Measurements from ENCODE around the gene USP53. TPM values are rescaled to one million over a fixed set of nuclear protein-coding genes. Genes with fewer than 3 reads are reported as not detected.

The USP53 gene
- total RNA-seq, 2 experiments from 2014 or later = 13.3 to 15.1 TPM

DNA sequence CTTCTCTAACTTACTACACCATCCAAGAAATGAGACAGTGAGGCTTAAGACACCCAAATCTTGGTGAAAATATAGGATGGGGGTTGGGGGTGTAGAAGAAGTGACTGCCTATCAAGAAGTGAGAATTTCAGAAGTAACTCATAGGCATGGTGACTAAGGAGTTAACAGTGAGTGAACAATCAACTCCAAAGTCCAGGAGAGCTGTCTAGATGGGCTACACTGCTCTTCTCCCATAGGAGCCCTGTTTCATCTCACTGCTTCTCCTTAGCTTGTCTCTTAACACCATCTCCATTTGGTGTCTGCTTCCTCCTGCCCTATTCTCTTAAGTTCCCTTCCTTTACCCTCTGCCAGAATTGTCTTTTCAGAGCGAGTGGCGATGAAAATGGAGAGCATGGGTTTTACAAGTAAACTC is 86.8 kb downstream of the USP53 start:
- Mint-ChIP-seq H3K36me3 (peaks cover 37% of the 10 kb centered on the region), H3K4me1 (peaks cover 31% of the 10 kb centered on the region), H3K27me3 (no peaks in the 10 kb centered on the region), H3K9me3 (peaks cover 2% of the 10 kb centered on the region), H3K27ac (peak overlapping the region; percentile 94), H3K4me3 (peak overlapping the region; percentile 95)
- POLR2A ChIA-PET = interaction anchor here (1.4 to 2.6 kb wide), 4 partner anchors 11 to 155 kb away, joined by 3 to 39 read pairs (median 11); partner anchors contain the start of gene USP53
- DNase-seq (no peak), ATAC-seq (ENCODE audit: low read depth) (no peak)

DNA sequence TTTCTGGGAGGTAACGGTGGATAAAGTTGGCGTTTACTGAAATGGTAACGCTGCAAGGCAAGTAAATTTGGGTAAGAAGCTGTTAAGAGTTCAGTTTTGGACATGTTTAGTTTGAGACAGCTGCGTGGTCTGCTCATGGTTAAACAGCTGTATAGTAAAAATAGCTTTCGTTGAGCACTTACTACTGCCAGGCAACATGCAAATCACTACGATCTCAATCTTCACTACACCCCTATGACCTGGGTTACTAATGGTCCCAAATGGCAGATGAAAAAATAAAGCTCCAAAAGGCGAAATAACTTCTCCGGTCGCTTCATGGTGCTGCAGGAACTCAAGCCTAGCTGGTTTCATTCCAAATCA is 87.2 kb downstream of the USP53 start:
- peaks cover 37% of the 10 kb centered on the region for H3K36me3 Mint-ChIP-seq
- ATAC-seq (ENCODE audit: low read depth) (no peak), DNase-seq (no peak)
- peak overlapping the region; percentile 95 for H3K4me3 Mint-ChIP-seq
- no peaks in the 10 kb centered on the region for H3K27me3 Mint-ChIP-seq
- H3K27ac Mint-ChIP-seq = peak overlapping the region; percentile 94
- peaks cover 31% of the 10 kb centered on the region for H3K4me1 Mint-ChIP-seq
- POLR2A ChIA-PET = interaction anchor here (1.4 to 2.6 kb wide), 4 partner anchors 11 to 155 kb away, joined by 3 to 39 read pairs (median 11); partner anchors contain the start of gene USP53
- H3K9me3 Mint-ChIP-seq = peaks cover 2% of the 10 kb centered on the region

DNA sequence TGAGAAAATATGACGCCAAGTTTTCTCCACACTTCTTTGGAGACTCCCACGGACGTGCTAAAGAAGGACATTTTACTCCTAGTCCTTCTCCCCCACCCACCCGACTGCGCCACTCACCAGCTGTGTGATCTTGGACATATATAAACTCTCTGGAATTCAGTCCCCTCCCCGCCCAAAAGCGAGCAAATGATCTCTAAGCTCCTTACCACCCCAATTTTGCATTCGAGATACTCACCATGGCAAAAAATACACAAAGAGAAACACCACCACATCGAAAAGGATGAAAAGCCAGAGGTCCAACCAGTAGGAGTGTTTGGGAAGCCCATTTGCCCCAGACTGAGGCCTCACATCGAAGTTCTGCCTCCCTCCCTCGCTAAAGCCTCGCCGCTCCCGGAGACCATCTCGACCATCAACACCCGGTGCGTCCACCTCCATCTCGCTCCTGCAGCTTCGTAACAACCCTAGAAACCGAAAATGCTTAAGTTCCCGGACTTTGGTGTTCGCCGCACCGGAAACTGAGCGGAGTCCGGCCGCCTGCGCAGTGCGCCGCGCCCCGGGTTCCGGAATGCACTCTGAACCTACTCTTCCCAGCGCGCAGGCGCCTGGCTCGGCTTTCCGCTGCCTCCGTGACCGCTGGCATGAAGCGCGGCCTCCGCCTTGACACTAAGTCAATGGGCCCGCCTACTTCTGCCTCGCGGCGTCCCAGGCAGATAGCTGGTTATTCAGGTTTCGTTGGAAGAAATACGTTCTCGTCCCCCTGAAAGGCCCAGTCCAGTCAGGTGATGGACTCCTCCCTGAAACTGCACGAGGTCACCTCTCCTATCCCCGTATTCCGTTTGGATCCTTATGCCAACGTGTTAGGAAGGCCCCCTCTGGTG is 87.8 kb downstream of the USP53 start:
- peaks cover under 1% of the 10 kb centered on the region for H3K27me3 Mint-ChIP-seq
- peak overlapping the region; percentile 94 for H3K27ac Mint-ChIP-seq
- peak; percentile 92 for DNase-seq
- peak overlapping the region; percentile 95 for H3K4me3 Mint-ChIP-seq
- H3K4me1 Mint-ChIP-seq = peaks cover 31% of the 10 kb centered on the region
- peak; percentile 99 for ATAC-seq (ENCODE audit: low read depth)
- peaks cover 2% of the 10 kb centered on the region for H3K9me3 Mint-ChIP-seq
- peaks cover 37% of the 10 kb centered on the region for H3K36me3 Mint-ChIP-seq
- POLR2A ChIA-PET = interaction anchor here (0.9 to 2.6 kb wide), 5 partner anchors 10 to 258 kb away, joined by 3 to 39 read pairs (median 5); partner anchors contain the start of gene USP53

DNA sequence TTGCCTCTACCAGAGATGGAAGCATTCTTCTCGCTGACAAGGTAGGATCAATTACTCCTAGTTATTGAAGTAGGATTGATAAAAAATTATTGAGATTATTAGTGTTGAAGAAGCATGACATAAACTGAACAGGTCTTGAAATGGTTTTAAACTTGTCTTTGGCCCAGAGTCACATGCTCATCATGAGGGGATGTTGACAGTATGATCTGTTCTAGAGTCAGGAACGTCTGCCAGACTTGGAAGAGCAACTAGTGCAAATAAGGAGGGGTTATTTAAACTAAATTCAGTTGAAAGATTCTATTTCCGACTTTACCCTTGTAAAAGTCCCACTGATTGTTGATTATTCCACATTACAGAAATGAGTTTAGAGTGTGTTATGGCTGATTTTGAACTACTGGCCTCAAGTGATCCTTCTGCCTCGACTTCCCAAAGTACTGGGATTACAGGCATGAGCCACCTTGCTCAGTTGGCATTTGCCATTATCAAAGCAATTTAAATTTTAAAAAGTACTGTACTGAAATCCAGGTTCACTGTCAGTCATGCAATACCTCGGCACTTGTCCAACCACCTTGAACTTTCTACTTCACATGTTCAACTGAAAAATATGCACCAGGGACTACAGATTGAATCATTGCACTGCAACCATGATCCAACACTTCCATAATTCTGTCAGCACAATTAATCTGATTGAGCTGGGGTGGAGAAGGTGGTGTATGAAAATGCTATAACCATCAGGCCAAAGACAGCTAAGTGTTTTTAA is 89.7 kb downstream of the USP53 start:
- DNase-seq (no peak), ATAC-seq (ENCODE audit: low read depth) (no peak)
- Mint-ChIP-seq H3K4me3 (peak overlapping the region; percentile 95), H3K4me1 (peaks cover 29% of the 10 kb centered on the region), H3K27ac (no peak overlapping the region), H3K36me3 (peaks cover 24% of the 10 kb centered on the region), H3K9me3 (peaks cover 2% of the 10 kb centered on the region), H3K27me3 (peaks cover 6% of the 10 kb centered on the region)
- POLR2A ChIA-PET = no interaction called here

DNA sequence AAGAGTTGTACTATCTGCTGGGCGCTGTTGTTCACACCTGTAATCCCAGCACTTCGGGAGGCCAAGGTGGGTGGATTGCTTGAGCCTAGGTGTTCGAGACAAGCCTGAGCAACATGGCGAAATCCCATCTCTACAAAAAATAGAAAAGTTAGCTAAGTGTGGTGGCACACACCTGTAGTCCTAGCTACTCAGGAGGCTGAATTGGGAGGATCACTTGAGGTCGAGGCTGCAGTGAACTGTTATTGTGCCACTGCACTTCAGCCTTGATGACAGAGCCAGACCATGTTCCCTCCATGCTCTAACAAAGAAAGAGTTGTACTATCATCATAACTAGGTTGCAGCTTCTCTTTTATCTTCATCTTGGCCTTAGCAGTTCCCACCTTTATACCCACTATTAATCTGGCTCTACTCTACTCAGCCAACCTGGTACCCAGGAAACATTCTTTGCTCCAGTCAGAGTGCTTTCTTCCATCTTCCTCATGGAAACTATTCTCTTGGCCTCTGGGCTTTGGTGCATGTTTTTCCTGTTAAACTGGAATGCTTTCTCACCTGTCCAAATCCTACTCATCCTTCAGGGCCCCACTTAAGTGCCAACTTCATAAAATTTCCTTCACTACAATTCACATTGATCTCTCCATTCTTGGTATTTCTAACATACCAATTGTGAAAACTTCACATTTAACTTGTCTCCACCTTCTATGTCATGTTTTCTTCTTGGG is 91.2 kb downstream of the USP53 start:
- Mint-ChIP-seq H3K4me1 (peaks cover 21% of the 10 kb centered on the region), H3K27ac (no peak overlapping the region), H3K9me3 (peaks cover 2% of the 10 kb centered on the region), H3K36me3 (peaks cover 14% of the 10 kb centered on the region), H3K4me3 (no peak overlapping the region), H3K27me3 (peaks cover 6% of the 10 kb centered on the region)
- POLR2A ChIA-PET = no interaction called here
- ATAC-seq (ENCODE audit: low read depth) (no peak), DNase-seq (no peak)

DNA sequence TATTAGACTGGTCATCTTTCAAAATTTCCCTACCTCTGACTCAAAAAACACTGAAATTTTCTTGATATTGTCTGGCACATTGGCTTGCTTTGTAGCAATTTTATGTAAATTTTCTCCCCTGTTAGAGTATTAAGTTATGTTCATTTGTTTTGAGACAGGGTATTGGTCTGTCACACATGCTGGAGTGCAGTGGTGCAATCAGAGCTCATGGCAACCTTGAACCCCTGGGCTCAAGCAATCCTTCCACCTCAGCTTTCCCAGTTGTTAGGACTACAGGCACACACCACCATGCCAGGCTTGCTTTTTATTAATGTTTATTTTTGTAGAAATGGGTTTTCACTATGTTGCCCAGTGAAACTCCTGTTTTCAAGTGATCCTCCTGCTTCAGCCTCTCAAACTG is 91.9 kb downstream of the USP53 start:
- POLR2A ChIA-PET = no interaction called here
- peaks cover 8% of the 10 kb centered on the region for H3K36me3 Mint-ChIP-seq
- no peak for ATAC-seq (ENCODE audit: low read depth)
- H3K9me3 Mint-ChIP-seq = peaks cover 2% of the 10 kb centered on the region
- H3K4me3 Mint-ChIP-seq = no peak overlapping the region
- H3K27me3 Mint-ChIP-seq = peaks cover 7% of the 10 kb centered on the region
- no peak for DNase-seq
- H3K27ac Mint-ChIP-seq = no peak overlapping the region
- peaks cover 16% of the 10 kb centered on the region for H3K4me1 Mint-ChIP-seq

DNA sequence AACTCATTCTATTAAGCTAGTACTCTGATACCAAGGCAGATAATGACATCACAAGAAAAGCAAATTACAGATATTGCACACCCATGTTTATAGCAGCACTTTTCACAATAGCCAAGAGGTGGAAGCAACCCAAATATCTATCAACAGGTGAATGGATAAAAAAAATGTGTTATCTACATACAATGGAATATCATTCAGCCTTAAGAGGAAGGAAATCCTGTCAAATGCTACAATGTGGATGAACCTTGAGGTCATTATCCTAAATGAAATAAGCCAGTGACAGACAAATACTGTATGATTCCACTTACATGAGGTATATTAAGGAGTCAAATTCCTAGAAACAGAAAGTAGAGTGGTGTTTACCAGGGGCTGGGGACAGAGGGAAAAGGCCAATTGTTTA is 95.1 kb downstream of the USP53 start:
- Mint-ChIP-seq H3K4me3 (no peak overlapping the region), H3K4me1 (peaks cover 4% of the 10 kb centered on the region), H3K9me3 (no peaks in the 10 kb centered on the region), H3K27ac (no peak overlapping the region), H3K27me3 (peaks cover 8% of the 10 kb centered on the region), H3K36me3 (peaks cover 5% of the 10 kb centered on the region)
- DNase-seq (no peak), ATAC-seq (ENCODE audit: low read depth) (no peak)
- POLR2A ChIA-PET = no interaction called here

DNA sequence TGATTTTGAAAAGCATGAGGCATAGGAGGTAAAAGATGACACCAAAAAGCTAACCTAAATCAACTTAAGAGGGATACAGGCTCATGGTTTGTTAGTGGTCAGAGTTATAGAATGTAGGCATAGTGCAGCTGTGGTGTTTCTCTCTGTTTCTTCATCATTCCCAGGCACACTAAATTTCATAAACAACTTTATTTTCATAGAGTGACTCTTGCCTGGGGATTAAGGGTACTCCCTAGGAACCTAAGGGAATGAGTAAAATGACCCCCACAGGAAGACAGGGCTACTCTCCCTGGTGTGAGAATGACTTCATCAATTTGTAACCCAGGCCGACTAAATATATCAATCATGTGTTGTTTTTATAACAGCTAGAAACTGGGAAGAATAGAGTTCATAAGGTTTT is 98.3 kb downstream of the USP53 start:
- no peak overlapping the region for H3K4me3 Mint-ChIP-seq
- no peaks in the 10 kb centered on the region for H3K36me3 Mint-ChIP-seq
- ATAC-seq (ENCODE audit: low read depth) (no peak), DNase-seq (no peak)
- no peak overlapping the region for H3K27ac Mint-ChIP-seq
- H3K27me3 Mint-ChIP-seq = peaks cover 10% of the 10 kb centered on the region
- POLR2A ChIA-PET = interaction anchor here (0.9 kb wide), 1 partner anchor 11 kb away, joined by 3 read pairs; a partner anchor contains a TSS
- H3K9me3 Mint-ChIP-seq = no peaks in the 10 kb centered on the region
- H3K4me1 Mint-ChIP-seq = peaks cover 3% of the 10 kb centered on the region

DNA sequence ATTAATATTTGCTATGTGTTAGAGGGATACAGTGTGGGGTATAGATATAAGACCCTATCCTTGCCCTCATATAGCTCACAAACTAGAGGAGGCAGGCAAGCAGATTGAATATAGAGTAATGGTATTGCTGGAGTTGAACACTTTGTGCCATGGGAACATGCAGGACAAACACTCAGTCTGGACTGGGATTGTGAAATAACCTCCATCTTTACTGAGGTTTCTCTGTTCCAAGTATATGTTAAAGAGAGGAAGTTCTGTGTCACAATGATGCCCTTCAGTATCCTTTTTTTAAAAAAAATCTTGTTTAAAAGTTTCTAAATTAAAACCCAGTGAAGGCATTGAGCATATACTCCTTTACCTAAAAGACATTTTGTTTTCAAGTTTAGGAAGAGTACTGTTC is 100.7 kb downstream of the USP53 start:
- POLR2A ChIA-PET = no interaction called here
- Mint-ChIP-seq H3K4me1 (no peaks in the 10 kb centered on the region), H3K27ac (no peak overlapping the region), H3K4me3 (no peak overlapping the region), H3K36me3 (no peaks in the 10 kb centered on the region), H3K9me3 (no peaks in the 10 kb centered on the region), H3K27me3 (peaks cover 8% of the 10 kb centered on the region)
- DNase-seq (no peak), ATAC-seq (ENCODE audit: low read depth) (no peak)

DNA sequence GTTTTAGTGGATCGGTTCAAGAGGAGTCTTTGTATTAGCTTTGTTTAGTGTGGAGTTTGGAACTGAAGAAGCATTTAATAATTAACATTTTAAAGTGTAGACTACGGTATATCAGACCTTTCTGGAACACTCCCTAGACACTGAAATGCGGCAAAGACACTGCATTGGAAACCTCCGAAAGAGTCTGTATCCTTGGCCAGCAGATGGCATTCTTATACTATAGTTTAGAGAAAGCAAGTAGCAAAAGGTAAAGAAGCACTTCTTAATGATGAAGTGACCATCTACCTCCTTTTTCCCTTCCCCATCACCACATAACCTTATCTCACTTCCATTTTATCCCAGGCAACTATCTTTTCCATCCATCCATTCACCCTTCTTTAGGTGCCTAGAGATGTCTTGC is 101.8 kb downstream of the USP53 start:
- no peak for DNase-seq
- no peaks in the 10 kb centered on the region for H3K9me3 Mint-ChIP-seq
- H3K27ac Mint-ChIP-seq = no peak overlapping the region
- H3K4me3 Mint-ChIP-seq = no peak overlapping the region
- no peaks in the 10 kb centered on the region for H3K36me3 Mint-ChIP-seq
- POLR2A ChIA-PET = no interaction called here
- peaks cover 8% of the 10 kb centered on the region for H3K27me3 Mint-ChIP-seq
- peak; percentile 67 for ATAC-seq (ENCODE audit: low read depth)
- H3K4me1 Mint-ChIP-seq = no peaks in the 10 kb centered on the region

DNA sequence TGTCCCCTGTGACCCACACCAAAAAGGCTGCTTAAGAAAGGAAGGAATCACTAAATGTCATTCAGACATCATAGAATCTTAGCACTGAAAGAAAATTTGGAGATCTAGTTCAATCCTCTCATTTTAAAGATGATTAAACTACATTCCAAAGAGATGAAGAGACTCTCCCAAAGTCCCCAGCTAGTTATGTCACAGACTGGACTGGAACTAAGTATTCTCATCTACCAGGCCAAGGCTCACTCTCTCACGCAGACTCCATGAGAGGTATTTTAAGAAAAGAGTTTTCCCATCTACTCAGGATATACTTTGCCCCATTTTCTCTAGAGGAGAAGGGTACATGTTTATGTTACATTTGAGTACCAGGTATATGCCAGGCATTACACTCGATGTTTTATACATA is 102.5 kb downstream of the USP53 start:
- Mint-ChIP-seq H3K4me3 (no peak overlapping the region), H3K4me1 (no peaks in the 10 kb centered on the region), H3K9me3 (no peaks in the 10 kb centered on the region), H3K27me3 (peaks cover 5% of the 10 kb centered on the region), H3K36me3 (no peaks in the 10 kb centered on the region), H3K27ac (no peak overlapping the region)
- no peak for DNase-seq
- no peak for ATAC-seq (ENCODE audit: low read depth)
- POLR2A ChIA-PET = no interaction called here

DNA sequence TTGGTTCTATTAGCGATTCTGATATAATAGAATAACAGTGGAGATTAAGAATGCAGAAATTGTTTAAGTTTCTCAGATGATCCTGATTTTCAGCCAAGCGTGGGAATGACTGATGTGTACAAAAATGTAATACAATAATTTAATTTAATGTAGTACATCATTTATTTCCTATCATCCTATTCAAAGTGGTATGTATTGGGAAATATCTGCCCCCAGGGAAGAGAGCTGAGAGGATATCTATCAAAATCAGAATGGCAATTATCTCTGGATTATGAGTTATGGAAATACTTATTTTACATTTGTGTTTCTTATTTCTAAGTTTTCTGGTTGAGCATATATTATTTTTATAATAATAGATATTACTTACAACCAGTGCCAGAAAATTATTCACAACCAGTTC is 105.5 kb downstream of the USP53 start:
- no peaks in the 10 kb centered on the region for H3K9me3 Mint-ChIP-seq
- H3K4me1 Mint-ChIP-seq = no peaks in the 10 kb centered on the region
- POLR2A ChIA-PET = no interaction called here
- no peak for DNase-seq
- peaks cover 17% of the 10 kb centered on the region for H3K27me3 Mint-ChIP-seq
- no peak overlapping the region for H3K4me3 Mint-ChIP-seq
- ATAC-seq (ENCODE audit: low read depth) = no peak
- H3K27ac Mint-ChIP-seq = no peak overlapping the region
- H3K36me3 Mint-ChIP-seq = no peaks in the 10 kb centered on the region
